Prostate gland (tissue), 2 donors: ENCODE results near the gene C17orf50.

ENCODE experiments used
- POLR2A ChIP-seq: fragments of 450-650 bp; IDR thresholded peaks from one replicate; pipeline ENCODE4 v1.6.1; 2016; ENCODE audit warnings: antibody characterized with exemption, mild to moderate bottlenecking
- POLR2AphosphoS5 ChIP-seq: sonication (generic); formaldehyde crosslinking; IDR thresholded peaks from one replicate; pipeline ENCODE4 v1.6.1; 2017; ENCODE audit warnings: antibody characterized with exemption
- TF ChIP-seq, protein P1 (sequence below), 4 experiments: fragments of 200-600 bp in 2 of 4; fragments of 450-650 bp in 2 of 4; sonication (generic) in 2 of 4; IDR thresholded peaks; 1 replicate in 3 of 4; 2 replicates in 1 of 4; pipeline ENCODE4 v1.5.1; 2016 to 2019; ENCODE audit warnings: antibody characterized with exemption in 4 of 4, mild to moderate bottlenecking in 2 of 4, moderate library complexity in 2 of 4

DNA sequence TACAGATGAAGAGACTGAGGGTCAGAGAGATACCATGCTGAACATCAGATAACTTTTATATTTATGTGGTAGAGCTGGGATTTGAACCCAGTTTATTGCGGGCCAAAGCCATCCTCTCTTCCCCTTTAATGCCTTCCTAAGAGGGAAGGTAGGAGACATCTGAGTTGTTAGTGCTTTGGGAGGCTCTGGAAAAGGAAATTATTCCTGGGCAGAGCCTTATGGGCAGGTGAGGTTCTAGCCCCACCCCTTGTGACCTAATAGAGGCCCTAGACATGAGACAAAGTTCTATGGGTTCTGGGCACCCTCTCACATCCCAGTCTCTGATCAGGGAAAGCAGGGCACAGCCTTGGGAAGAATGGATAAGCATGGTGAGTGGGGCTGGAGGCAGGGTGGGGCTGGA is at the start of gene C17orf50:
- TF ChIP-seq, protein P1, sequence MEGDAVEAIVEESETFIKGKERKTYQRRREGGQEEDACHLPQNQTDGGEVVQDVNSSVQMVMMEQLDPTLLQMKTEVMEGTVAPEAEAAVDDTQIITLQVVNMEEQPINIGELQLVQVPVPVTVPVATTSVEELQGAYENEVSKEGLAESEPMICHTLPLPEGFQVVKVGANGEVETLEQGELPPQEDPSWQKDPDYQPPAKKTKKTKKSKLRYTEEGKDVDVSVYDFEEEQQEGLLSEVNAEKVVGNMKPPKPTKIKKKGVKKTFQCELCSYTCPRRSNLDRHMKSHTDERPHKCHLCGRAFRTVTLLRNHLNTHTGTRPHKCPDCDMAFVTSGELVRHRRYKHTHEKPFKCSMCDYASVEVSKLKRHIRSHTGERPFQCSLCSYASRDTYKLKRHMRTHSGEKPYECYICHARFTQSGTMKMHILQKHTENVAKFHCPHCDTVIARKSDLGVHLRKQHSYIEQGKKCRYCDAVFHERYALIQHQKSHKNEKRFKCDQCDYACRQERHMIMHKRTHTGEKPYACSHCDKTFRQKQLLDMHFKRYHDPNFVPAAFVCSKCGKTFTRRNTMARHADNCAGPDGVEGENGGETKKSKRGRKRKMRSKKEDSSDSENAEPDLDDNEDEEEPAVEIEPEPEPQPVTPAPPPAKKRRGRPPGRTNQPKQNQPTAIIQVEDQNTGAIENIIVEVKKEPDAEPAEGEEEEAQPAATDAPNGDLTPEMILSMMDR (IDR thresholded peaks at IDR 0.05), result no peak
- no peak for TF ChIP-seq POLR2A
- no peak for TF ChIP-seq POLR2AphosphoS5
